Measurements from ENCODE around the gene TGFBI.
A peak's percentile ranks its signal among the peaks of the same experiment; 100 is the strongest.

The TGFBI gene

GRCh38 chr5:136028782-136029742, at the start of gene TGFBI:
Gene TGFBI (plus strand): TSS chr5:136028988. CDS start chr5:136029056, 68 bp downstream.
- peak; percentile 7 for DNase-seq

- DNase-seq = no peak
Observed at GRCh38 chr5:135978993-135979392, 49.8 kb upstream of the TGFBI start.

- no peak for DNase-seq
Observed at GRCh38 chr5:135979510-135979909, 49.3 kb upstream of the TGFBI start.

- DNase-seq = no peak
Observed at GRCh38 chr5:135980620-135981019, 48.2 kb upstream of the TGFBI start.

GRCh38 chr5:135985951-135986350, 42.8 kb upstream of the TGFBI start:
- DNase-seq = no peak

- DNase-seq = no peak
Observed at GRCh38 chr5:135986401-135986800, 42.4 kb upstream of the TGFBI start.

- DNase-seq = no peak
Observed at GRCh38 chr5:135986891-135987401, 41.8 kb upstream of the TGFBI start.

GRCh38 chr5:135988546-135988945, 40.2 kb upstream of the TGFBI start:
- DNase-seq = no peak

- no peak for DNase-seq
Observed at GRCh38 chr5:135989686-135990085, 39.1 kb upstream of the TGFBI start.

GRCh38 chr5:135990528-135991255, 38.1 kb upstream of the TGFBI start:
- no peak for DNase-seq

- DNase-seq = no peak
Observed at GRCh38 chr5:135991429-135991828, 37.4 kb upstream of the TGFBI start.

GRCh38 chr5:135993335-135993879, 35.4 kb upstream of the TGFBI start:
- DNase-seq = no peak

- no peak for DNase-seq
Observed at GRCh38 chr5:135993880-135994636, 34.7 kb upstream of the TGFBI start.

- no peak for DNase-seq
Observed at GRCh38 chr5:135995976-135996375, 32.8 kb upstream of the TGFBI start.

GRCh38 chr5:135996611-135997010, 32.2 kb upstream of the TGFBI start:
- no peak for DNase-seq

- no peak for DNase-seq
Observed at GRCh38 chr5:135997673-135998335, 31.0 kb upstream of the TGFBI start.

GRCh38 chr5:135998889-135999288, 29.9 kb upstream of the TGFBI start:
- DNase-seq = no peak

GRCh38 chr5:135999406-136000139, 29.2 kb upstream of the TGFBI start:
- no peak for DNase-seq

GRCh38 chr5:136000147-136000546, 28.6 kb upstream of the TGFBI start:
- DNase-seq = no peak

GRCh38 chr5:136000932-136001331, 27.9 kb upstream of the TGFBI start:
- no peak for DNase-seq

GRCh38 chr5:136001466-136001981, 27.3 kb upstream of the TGFBI start:
- no peak for DNase-seq
